Kidney (tissue), 14 donors: ENCODE data around the gene RFC3. TPM values are rescaled to one million over a fixed set of nuclear protein-coding genes. Genes with fewer than 3 reads are reported as not detected.

Experiments
- DNase-seq, 5 donors: peaks; one replicate each; pipeline ENCODE4 v3.0.0-alpha.2; 2013 to 2020
- FAIRE-seq: peaks from 2 replicates; lab custom pipeline; 2012; peaks lifted over from hg19 to GRCh38; lab: Jason Lieb, UNC
- H3K27ac ChIP-seq, 2 donors: one replicate each; pipeline ENCODE4 v1.7.0; 2013; ENCODE audit warnings: low read depth in 2 of 2, low read length in 2 of 2, inconsistent platforms in 1 of 2
- H3K27me3 ChIP-seq: one replicate; pipeline ENCODE4 v1.7.1; 2013; ENCODE audit warnings: low read length, inconsistent platforms; ENCODE audit not compliant: control insufficient read depth, insufficient read depth
- H3K36me3 ChIP-seq, 3 donors: one replicate each; pipeline versions ENCODE4 v1.7.0 to v1.7.1; 2013; ENCODE audit warnings: low read length in 3 of 3, control low read depth in 1 of 3, inconsistent platforms in 1 of 3; ENCODE audit not compliant: insufficient read depth in 3 of 3, control insufficient read depth in 2 of 3
- H3K4me1 ChIP-seq, 3 donors: one replicate each; pipeline versions ENCODE4 v1.7.0 to v1.7.1; 2013; ENCODE audit warnings: low read length in 3 of 3, inconsistent platforms in 1 of 3, low read depth in 1 of 3; ENCODE audit not compliant: control insufficient read depth in 2 of 3, insufficient read depth in 2 of 3
- H3K4me3 ChIP-seq, 3 donors: one replicate each; pipeline versions ENCODE4 v1.7.0 to v1.8.1; 2013; ENCODE audit warnings: low read length in 3 of 3, control low read depth in 1 of 3, inconsistent platforms in 1 of 3
- H3K9ac ChIP-seq, 3 donors: one replicate each; pipeline versions ENCODE4 v1.7.0 to v1.7.1; 2013; ENCODE audit warnings: low read length in 3 of 3, control low read depth in 1 of 3, inconsistent platforms in 1 of 3
- H3K9me3 ChIP-seq, 3 donors: one replicate each; pipeline versions ENCODE4 v1.7.0 to v1.7.1; 2013; ENCODE audit warnings: low read length in 3 of 3, control low read depth in 1 of 3, inconsistent platforms in 1 of 3; ENCODE audit not compliant: control insufficient read depth in 2 of 3, insufficient read depth in 1 of 3
- intact Hi-C: fragments of 100-400 bp; cut with DNase I; formaldehyde crosslinking; loops from one replicate; pipeline ENCODE4 v1.11.1; 2022
- polyA plus RNA-seq: library from polyadenylated mRNA; stranded (reverse); fragments of 350-450 nt; fragmentation: Illumina TruSeq; extraction: RNeasy Lipid Tissue Mini Kit (QIAGEN cat#74804); gene quantifications from one replicate; pipeline ENCODE4 v1.2.3, GENCODE V29; 2014; ENCODE audit warnings: low read depth, low replicate concordance; ENCODE audit not compliant: insufficient read depth
- total RNA-seq: library from RNA; stranded (reverse); fragmentation: NEBNext Ultra II Directional; extraction: Animal tissue kit (Norgen Biotek cat#: 25700); gene quantifications from one replicate; pipeline ENCODE4 v1.2.1, GENCODE V29; 2021
- TF ChIP-seq, protein P1 (sequence below): IDR thresholded peaks from 3 replicates; pipeline ENCODE4 v1.5.1; 2012; ENCODE audit warnings: mild to moderate bottlenecking, moderate library complexity, borderline replicate concordance; ENCODE audit not compliant: insufficient read depth; ENCODE audit errors: extremely low read depth
- donor health status: control.
- donor health status: control.
- donor health status: control.
- donor health status: control.
- donor health status: control.
- donor health status: DM: yes; HTN: yes; CAD: no.
- donor health status: Normal renal cell carcinoma (clear cell type).

The RFC3 gene
- total and polyA plus RNA-seq, 2 donors from 2014 or later = 2.7 to 8.2 TPM

DNA sequence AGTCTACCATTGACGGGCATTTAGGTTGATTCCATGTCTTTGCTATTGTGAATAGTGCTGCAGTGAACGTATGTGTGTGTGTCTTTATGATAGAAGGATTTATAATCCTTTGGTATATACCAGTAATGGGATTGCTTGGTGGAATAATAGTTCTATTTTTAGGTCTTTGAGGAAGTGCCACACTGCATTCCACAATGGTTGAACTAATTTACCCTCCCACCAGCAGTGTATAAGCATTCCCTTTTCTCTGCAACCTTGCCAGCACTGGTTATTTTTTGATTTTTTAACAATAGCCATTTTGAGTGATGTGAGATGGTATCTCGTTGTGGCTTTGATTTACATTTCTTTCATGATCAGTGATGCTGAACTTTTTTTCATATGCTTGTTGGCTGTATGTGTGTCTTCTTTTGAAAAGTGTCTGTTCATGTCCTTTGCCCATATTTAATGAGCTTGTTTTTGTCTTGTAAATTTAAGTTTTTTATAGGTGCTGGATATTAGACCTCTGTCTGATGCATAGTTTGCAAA, 37.5 kb downstream of the RFC3 start:
- Histone ChIP-seq H3K4me3 (no peak overlapping the region), H3K9me3 (no peaks in the 10 kb centered on the region), H3K9ac (no peak overlapping the region), H3K4me1 (no peaks in the 10 kb centered on the region), H3K27ac (no peak overlapping the region), H3K36me3 (no peaks in the 10 kb centered on the region), H3K27me3 (no peaks in the 10 kb centered on the region)
- FAIRE-seq (no peak), DNase-seq (no peak)
- TF ChIP-seq, protein P1, sequence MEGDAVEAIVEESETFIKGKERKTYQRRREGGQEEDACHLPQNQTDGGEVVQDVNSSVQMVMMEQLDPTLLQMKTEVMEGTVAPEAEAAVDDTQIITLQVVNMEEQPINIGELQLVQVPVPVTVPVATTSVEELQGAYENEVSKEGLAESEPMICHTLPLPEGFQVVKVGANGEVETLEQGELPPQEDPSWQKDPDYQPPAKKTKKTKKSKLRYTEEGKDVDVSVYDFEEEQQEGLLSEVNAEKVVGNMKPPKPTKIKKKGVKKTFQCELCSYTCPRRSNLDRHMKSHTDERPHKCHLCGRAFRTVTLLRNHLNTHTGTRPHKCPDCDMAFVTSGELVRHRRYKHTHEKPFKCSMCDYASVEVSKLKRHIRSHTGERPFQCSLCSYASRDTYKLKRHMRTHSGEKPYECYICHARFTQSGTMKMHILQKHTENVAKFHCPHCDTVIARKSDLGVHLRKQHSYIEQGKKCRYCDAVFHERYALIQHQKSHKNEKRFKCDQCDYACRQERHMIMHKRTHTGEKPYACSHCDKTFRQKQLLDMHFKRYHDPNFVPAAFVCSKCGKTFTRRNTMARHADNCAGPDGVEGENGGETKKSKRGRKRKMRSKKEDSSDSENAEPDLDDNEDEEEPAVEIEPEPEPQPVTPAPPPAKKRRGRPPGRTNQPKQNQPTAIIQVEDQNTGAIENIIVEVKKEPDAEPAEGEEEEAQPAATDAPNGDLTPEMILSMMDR = no peak
- intact Hi-C loops = no loop called here

DNA sequence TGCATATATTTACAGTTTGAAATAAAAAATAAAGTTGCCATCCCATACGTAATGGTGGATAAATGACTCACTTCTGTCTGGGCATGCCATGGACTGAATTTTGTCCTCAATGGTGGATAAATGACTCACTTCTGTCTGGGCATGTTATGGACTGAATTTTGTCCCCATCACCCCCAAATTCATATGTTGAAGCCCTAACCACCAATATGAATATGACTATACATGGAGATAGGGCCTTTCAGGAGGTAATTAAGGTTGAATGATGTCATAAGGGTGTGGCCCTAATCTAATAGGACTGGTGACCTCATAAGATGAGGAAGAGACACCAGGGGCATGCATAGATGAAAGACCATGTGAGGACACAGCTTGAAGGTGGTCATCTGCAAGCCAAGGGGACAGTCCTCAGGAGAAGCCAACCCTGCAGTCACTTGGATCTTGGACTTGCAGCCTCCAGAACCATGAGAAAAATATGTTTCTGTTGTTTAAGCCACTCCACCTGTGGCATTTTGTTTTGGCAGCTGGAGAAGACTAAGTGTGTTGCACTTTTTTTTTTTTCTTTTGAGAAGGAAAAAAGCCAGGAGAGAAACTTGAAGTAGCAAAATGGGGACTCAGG, 41.8 kb downstream of the RFC3 start:
- intact Hi-C loops = no loop called here
- FAIRE-seq (no peak), DNase-seq (no peak)
- no peaks in the 10 kb centered on the region for H3K4me1 ChIP-seq
- H3K27ac ChIP-seq = no peak overlapping the region
- no peaks in the 10 kb centered on the region for H3K27me3 ChIP-seq
- no peak overlapping the region for H3K4me3 ChIP-seq
- TF ChIP-seq, protein P1 = no peak
- H3K9me3 ChIP-seq = no peaks in the 10 kb centered on the region
- no peaks in the 10 kb centered on the region for H3K36me3 ChIP-seq
- no peak overlapping the region for H3K9ac ChIP-seq

DNA sequence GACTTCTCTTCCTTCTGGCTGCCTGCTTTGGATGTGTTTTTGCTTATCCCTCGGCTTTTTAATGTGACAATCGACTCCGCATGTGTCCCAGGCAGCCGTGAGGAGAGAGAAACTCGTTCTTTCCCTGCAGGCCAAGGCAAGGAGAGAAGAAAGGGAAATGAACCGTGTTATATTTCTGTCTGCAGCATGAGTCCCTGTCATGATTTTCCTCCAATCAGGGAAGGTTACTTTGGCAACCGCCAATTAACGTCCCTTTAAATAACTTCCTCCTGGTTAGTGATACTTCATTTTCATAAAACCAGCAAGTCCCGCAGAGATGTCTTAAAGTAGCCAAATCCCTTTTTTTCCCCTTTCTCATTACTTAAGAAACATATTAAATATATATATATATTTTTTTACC, 42.6 kb downstream of the RFC3 start:
- Histone ChIP-seq H3K27ac (no peak overlapping the region), H3K36me3 (no peaks in the 10 kb centered on the region), H3K27me3 (no peaks in the 10 kb centered on the region), H3K4me3 (no peak overlapping the region), H3K4me1 (no peaks in the 10 kb centered on the region), H3K9me3 (no peaks in the 10 kb centered on the region), H3K9ac (no peak overlapping the region)
- no peak for DNase-seq
- no peak for FAIRE-seq
- TF ChIP-seq, protein P1 = no peak
- intact Hi-C loops = no loop called here
